ENCODE results near the gene PLPP4. TPM values are rescaled to one million over a fixed set of nuclear protein-coding genes. Genes with fewer than 3 reads are reported as not detected.

Gene PLPP4
- polyA plus RNA-seq, 1 of the 3 experiments (the other 2 are of a cell fraction): 27.9 TPM

DNA sequence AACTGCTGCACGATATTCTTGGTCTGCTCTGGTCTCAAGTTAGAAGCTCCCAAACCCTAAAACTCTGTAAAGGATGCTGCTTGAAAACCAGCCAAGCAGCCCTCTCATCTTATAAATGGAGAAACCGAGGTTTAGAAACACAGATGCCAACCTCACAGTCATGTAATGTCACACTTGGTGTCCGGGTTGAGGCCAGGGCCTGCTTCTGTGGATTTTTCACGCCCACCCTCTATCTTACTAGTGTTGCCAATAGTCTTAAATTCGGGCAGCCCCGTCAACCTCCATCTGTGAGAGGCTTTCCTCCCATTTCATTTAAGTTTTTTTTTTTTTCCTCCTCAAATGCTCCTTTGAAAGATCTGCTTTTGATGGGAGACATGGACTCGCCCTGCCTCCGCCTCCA is 28.9 kb downstream of the PLPP4 start:
- Histone ChIP-seq H3F3A (replicated peaks; ENCODE audit: insufficient read depth) (peaks cover 4% of the 10 kb centered on the region), H4K20me1 (ENCODE audit: insufficient read depth) (peaks cover 54% of the 10 kb centered on the region; the same call in 1 of the 2 replicates), H3K79me2 (ENCODE audit: insufficient read depth) (peaks cover 100% of the 10 kb centered on the region), H3K27me3 (ENCODE audit: insufficient read depth) (no peaks in the 10 kb centered on the region), H3K9me3 (no peaks in the 10 kb centered on the region), H3K36me3 (replicated peaks in 1 of 2; ENCODE audit: control insufficient read depth in 1 of 2, insufficient read depth in 2 of 2, low read length in 1 of 2) (peaks cover 0 to 25% of the 10 kb centered on the region in 2 experiments), H3K4me2 (no peak overlapping the region), H3K9me2 (no peaks in the 10 kb centered on the region), H2AFZ (ENCODE audit: low read depth) (no peak overlapping the region), H3K4me3 (ENCODE audit: low read depth in 2 of 2, low read length in 1 of 2) (no peak overlapping the region), H3K9ac (no peak overlapping the region), H3K27ac (ENCODE audit: low read depth in 2 of 2, low read length in 1 of 2) (no peak overlapping the region), H3K4me1 (ENCODE audit: control insufficient read depth in 1 of 2, insufficient read depth in 2 of 2, low read depth in 1 of 2, low read length in 1 of 2) (peaks cover 0 to 4% of the 10 kb centered on the region in 2 experiments; a peak in 1 of 4 replicates)
- TF ChIP-seq ELF1 (IDR thresholded peaks at IDR 0.05): no peak
- no peak for TF ChIP-seq RFX5 (IDR thresholded peaks at IDR 0.05; ENCODE audit: low read length)
- TF ChIP-seq, protein P1, sequence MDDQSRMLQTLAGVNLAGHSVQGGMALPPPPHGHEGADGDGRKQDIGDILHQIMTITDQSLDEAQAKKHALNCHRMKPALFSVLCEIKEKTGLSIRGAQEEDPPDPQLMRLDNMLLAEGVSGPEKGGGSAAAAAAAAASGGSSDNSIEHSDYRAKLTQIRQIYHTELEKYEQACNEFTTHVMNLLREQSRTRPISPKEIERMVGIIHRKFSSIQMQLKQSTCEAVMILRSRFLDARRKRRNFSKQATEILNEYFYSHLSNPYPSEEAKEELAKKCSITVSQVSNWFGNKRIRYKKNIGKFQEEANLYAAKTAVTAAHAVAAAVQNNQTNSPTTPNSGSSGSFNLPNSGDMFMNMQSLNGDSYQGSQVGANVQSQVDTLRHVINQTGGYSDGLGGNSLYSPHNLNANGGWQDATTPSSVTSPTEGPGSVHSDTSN (IDR thresholded peaks at IDR 0.05): no peak
- TF ChIP-seq EP300 (IDR thresholded peaks at IDR 0.05; ENCODE audit: borderline replicate concordance in 1 of 2, low read depth in 1 of 2, low read length in 1 of 2): no peak
- no peak for TF ChIP-seq FOXM1 (IDR thresholded peaks at IDR 0.05; ENCODE audit: low read depth)
- TF ChIP-seq, protein P2, sequence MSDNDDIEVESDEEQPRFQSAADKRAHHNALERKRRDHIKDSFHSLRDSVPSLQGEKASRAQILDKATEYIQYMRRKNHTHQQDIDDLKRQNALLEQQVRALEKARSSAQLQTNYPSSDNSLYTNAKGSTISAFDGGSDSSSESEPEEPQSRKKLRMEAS (IDR thresholded peaks at IDR 0.05; ENCODE audit: low read depth): no peak
- no peak for TF ChIP-seq SIN3A (IDR thresholded peaks at IDR 0.05; ENCODE audit: borderline replicate concordance, low read depth, low read length)
- no peak for TF ChIP-seq RXRA (IDR thresholded peaks at IDR 0.05; ENCODE audit: borderline replicate concordance, low read depth)
- TF ChIP-seq, protein P3, sequence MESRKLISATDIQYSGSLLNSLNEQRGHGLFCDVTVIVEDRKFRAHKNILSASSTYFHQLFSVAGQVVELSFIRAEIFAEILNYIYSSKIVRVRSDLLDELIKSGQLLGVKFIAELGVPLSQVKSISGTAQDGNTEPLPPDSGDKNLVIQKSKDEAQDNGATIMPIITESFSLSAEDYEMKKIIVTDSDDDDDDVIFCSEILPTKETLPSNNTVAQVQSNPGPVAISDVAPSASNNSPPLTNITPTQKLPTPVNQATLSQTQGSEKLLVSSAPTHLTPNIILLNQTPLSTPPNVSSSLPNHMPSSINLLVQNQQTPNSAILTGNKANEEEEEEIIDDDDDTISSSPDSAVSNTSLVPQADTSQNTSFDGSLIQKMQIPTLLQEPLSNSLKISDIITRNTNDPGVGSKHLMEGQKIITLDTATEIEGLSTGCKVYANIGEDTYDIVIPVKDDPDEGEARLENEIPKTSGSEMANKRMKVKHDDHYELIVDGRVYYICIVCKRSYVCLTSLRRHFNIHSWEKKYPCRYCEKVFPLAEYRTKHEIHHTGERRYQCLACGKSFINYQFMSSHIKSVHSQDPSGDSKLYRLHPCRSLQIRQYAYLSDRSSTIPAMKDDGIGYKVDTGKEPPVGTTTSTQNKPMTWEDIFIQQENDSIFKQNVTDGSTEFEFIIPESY (IDR thresholded peaks at IDR 0.05; ENCODE audit: borderline replicate concordance, low read depth): no peak
- TF ChIP-seq, protein P4, sequence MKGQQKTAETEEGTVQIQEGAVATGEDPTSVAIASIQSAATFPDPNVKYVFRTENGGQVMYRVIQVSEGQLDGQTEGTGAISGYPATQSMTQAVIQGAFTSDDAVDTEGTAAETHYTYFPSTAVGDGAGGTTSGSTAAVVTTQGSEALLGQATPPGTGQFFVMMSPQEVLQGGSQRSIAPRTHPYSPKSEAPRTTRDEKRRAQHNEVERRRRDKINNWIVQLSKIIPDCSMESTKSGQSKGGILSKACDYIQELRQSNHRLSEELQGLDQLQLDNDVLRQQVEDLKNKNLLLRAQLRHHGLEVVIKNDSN (IDR thresholded peaks at IDR 0.05; ENCODE audit: borderline replicate concordance, low read depth): no peak
- TF ChIP-seq FOXJ3 (CRISPR knock-in tag; IDR thresholded peaks at IDR 0.05): no peak
- no peak for TF ChIP-seq GATA2 (CRISPR knock-in tag; IDR thresholded peaks at IDR 0.05)
- TF ChIP-seq, protein P5, sequence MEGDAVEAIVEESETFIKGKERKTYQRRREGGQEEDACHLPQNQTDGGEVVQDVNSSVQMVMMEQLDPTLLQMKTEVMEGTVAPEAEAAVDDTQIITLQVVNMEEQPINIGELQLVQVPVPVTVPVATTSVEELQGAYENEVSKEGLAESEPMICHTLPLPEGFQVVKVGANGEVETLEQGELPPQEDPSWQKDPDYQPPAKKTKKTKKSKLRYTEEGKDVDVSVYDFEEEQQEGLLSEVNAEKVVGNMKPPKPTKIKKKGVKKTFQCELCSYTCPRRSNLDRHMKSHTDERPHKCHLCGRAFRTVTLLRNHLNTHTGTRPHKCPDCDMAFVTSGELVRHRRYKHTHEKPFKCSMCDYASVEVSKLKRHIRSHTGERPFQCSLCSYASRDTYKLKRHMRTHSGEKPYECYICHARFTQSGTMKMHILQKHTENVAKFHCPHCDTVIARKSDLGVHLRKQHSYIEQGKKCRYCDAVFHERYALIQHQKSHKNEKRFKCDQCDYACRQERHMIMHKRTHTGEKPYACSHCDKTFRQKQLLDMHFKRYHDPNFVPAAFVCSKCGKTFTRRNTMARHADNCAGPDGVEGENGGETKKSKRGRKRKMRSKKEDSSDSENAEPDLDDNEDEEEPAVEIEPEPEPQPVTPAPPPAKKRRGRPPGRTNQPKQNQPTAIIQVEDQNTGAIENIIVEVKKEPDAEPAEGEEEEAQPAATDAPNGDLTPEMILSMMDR (IDR thresholded peaks at IDR 0.05): no peak
- TF ChIP-seq NFIC (IDR thresholded peaks at IDR 0.05; ENCODE audit: borderline replicate concordance): no peak
- TF ChIP-seq FOSL2 (IDR thresholded peaks at IDR 0.05; ENCODE audit: borderline replicate concordance, low read depth): no peak
- no peak for TF ChIP-seq CHD2 (IDR thresholded peaks at IDR 0.05; ENCODE audit: low read length, partially characterized antibody)
- no peak for TF ChIP-seq NRF1 (IDR thresholded peaks at IDR 0.05; ENCODE audit: low read depth, low read length)
- POLR2A ChIA-PET: no interaction called here
- CTCF ChIA-PET: interaction anchor here (0.9 to 1.4 kb wide), 4 partner anchors 16 to 63 kb away, joined by 3 to 4 read pairs (median 3); no protein-coding TSS in a partner anchor
- DNase-seq: no peak
- 83% methylated on average over 8 of the region's 8 CpGs for WGBS (ENCODE audit: low lambda C conversion rate)

All from SK-N-SH (cell line).